LNCaP clone FGC (cell line): ENCODE results near the gene CDC14B.

Source experiments
- DNase-seq: peaks from one replicate; pipeline ENCODE4 v3.0.0-alpha.2; 2011; ENCODE audit warnings: low read depth
- H3K4me3 ChIP-seq: 2 replicates; pipeline ENCODE4 v1.5.1; 2011; ENCODE audit warnings: mild to moderate bottlenecking, low read depth, low read length, control low read depth
- TF ChIP-seq, protein P1 (sequence below): IDR thresholded peaks from 2 replicates; pipeline ENCODE4 v1.5.1; 2012; ENCODE audit warnings: mild to moderate bottlenecking; ENCODE audit not compliant: control insufficient read depth, insufficient read depth; ENCODE audit errors: extremely low read depth

CDC14B gene

DNA sequence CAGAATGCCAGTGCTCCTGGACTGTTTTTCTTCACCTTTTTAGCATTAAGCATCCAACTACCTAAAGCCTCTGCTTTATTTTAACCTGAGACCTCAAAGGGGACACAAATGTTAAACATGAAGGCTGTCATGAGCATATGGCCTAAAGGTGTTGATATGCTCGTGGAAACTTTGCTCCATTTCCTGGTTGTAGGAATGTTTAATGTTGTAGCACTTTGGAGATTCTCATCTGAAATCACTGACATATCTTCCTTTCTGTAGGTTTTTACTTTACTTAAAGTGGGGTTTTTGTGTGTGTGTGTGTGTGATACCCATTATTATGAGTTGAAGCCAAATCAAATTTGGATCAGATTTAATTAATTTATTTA lies 132.6 kb downstream of the CDC14B start:
- TF ChIP-seq, protein P1, sequence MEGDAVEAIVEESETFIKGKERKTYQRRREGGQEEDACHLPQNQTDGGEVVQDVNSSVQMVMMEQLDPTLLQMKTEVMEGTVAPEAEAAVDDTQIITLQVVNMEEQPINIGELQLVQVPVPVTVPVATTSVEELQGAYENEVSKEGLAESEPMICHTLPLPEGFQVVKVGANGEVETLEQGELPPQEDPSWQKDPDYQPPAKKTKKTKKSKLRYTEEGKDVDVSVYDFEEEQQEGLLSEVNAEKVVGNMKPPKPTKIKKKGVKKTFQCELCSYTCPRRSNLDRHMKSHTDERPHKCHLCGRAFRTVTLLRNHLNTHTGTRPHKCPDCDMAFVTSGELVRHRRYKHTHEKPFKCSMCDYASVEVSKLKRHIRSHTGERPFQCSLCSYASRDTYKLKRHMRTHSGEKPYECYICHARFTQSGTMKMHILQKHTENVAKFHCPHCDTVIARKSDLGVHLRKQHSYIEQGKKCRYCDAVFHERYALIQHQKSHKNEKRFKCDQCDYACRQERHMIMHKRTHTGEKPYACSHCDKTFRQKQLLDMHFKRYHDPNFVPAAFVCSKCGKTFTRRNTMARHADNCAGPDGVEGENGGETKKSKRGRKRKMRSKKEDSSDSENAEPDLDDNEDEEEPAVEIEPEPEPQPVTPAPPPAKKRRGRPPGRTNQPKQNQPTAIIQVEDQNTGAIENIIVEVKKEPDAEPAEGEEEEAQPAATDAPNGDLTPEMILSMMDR, result no peak
- DNase-seq, result no peak
- H3K4me3 ChIP-seq, result no peak overlapping the region

DNA sequence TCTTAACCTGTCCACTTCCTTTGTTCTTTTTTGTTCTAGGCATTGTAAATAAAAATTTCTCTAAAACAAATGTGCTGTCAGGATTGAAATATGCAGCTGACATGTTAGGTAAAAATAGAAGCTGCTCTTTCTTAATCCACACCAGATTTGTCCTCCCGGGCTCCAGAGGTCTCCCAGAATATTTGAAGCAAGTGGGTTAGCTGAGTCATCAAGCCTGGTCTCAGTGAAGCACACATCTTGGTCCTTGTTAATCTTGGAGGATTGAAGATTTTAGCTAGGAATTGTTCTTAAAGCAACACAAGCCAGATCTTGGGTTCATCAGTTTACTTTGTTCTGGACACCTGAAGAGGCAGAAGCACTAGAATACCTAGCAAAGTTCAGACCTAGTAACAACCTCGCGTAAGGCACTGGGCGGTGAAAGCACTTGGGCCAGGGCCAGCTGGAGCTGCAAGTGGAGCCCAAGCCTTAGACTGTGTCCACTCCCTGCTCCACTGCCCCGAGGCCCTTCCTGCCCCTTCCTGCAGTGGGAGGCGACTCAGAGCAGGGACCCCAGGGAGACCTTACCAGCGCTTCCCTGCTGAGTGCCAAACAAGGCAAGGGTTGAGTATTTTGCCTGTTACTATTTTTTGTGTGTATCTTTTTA lies 133.1 kb downstream of the CDC14B start:
- no peak overlapping the region for H3K4me3 ChIP-seq
- TF ChIP-seq, protein P1, result no peak
- no peak for DNase-seq

DNA sequence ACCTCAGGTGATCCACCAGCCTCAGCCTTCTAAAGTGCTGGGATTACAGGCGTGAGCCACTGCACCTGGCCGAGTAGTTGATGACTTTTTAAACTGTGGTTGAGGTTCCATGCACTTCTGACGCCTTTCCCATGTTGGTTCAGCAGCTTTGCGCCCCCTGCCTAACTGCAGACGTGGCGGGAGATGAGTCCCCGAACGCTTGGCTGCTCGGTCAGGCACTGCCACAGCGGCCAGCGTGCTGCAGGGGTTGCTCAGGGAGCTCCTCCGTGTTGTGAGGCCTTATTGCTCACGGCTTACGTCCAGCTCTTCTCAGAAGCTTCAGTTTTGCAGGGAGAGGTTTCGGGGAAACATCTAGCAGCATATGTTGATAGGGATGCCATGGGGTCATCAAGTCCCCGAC lies 134.4 kb downstream of the CDC14B start:
- TF ChIP-seq, protein P1, result no peak
- DNase-seq, result no peak
- H3K4me3 ChIP-seq, result no peak overlapping the region

DNA sequence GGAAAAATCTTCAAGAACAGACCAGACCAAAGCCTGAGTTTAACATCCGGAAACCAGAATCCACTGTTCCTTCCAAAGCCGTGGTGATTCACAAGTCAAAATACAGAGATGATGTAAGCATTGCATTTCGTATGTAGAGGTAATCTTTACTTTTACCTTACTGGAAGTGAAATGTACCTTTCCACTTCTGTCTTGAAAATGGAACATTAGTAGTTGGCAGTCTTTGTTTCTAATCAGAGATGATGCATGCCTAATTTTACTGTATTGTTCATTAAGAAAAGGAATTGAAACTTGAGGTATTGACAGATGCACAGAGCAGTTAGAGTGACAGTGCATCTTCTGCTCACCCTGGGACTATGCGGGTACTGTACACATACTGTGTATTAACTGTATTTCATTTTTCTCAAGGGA lies 135.1 kb downstream of the CDC14B start:
- DNase-seq, result no peak
- no peak overlapping the region for H3K4me3 ChIP-seq
- TF ChIP-seq, protein P1, result no peak

DNA sequence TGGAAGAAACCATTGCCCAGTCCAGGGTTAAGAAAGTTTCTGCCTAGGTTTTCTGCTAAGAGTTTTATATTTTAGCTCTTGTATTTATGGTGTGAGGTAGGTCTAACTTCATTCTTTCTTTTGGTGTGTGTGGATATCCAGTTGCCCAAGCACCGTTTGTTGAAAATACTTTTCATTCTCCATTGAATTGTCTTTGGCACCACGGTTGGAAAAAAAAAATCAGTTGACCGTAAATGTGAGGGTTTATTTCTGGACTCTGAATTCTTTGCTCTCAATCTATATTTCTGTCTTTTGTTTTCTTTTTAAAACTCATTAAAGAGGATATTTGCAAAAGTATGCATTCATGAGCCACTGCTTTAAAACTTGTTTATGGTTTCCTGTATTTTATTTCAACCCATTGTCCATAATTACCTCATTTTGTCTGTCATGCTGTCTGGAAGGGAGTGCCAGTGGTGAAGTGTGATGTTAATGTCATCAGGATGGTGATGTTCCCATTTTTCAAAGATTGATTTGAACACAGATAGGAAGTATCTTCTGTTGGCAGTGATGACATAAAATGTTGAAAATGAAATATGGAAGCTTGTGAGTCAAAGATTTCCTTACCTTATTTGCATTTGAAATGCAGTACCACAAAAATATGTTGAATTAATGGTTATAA lies 135.8 kb downstream of the CDC14B start:
- DNase-seq, result no peak
- H3K4me3 ChIP-seq, result no peak overlapping the region

DNA sequence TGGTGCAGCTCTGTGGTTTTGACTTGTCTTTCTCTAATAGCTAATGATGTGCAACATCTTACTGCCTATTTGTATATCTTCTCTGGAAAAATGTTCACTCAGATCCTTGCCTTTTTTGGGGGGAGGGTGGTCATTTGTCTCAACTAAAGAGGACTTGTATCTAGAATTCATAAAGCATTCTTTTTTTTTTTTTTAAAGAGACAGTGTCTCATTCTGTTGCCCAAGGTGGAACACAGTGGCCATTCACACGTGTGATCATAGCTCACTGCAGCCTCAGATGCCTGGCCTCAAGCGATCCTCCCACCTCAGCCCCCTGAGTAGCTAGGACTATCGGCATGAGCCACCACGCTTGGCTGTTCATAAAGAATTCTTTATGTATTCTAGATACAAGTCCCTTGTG lies 136.4 kb downstream of the CDC14B start:
- DNase-seq, result no peak
- no peak overlapping the region for H3K4me3 ChIP-seq
- TF ChIP-seq, protein P1, result no peak

More for the DNA sequence above, 135.8 kb downstream of the CDC14B start:
- TF ChIP-seq, protein P1, result no peak

DNA sequence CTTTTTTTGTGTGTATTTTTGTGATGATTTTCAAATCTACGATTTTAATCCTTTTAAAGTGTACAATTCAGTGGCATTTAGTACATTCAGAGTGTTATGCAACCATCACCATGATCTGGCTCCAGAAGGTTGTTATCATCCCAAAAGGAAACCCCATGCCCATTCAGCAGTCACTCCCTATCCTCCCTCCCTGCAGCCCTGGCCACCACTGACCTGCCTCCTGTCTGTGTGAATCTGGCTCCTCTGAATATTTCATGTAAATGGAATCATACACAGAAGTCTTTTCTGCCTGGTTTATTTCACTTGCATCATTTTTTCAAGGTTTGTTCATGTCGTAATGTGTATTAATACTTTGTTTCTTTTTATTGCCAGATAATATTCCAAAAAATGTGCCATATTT lies 137.2 kb downstream of the CDC14B start:
- TF ChIP-seq, protein P1, result no peak
- no peak overlapping the region for H3K4me3 ChIP-seq
- no peak for DNase-seq
